AG04449 (cell line): ENCODE results near the gene CST9L.

Experiments used
- CTCF ChIA-PET: fragments of 350-600 bp; formaldehyde crosslinking; extraction: SDS; loops from one replicate; lab custom pipeline; 2021; ENCODE audit warnings: antibody characterized with exemption; lab: Yijun Ruan, JAX
- POLR2A ChIA-PET: fragments of 400-600, 350-600 bp; formaldehyde crosslinking; extraction: SDS; loops from one replicate; lab custom pipeline; 2020; ENCODE audit warnings: antibody characterized with exemption, inconsistent platforms; lab: Yijun Ruan, JAX
- DNase-seq: peaks from one replicate; pipeline ENCODE4 v3.0.0-alpha.2; 2010; ENCODE audit warnings: low read depth, low spot score
- H3K4me3 ChIP-seq: 2 replicates; pipeline ENCODE4 v1.5.1; 2011; ENCODE audit warnings: low read depth, mild to moderate bottlenecking, control low read depth, low read length
- TF ChIP-seq, protein P1 (sequence below): IDR thresholded peaks from one replicate; pipeline ENCODE4 v1.5.1; 2011; ENCODE audit warnings: mild to moderate bottlenecking, moderate library complexity, low read length, control low read depth, inconsistent platforms; ENCODE audit not compliant: insufficient read depth; ENCODE audit errors: missing control alignments

CST9L gene

DNA sequence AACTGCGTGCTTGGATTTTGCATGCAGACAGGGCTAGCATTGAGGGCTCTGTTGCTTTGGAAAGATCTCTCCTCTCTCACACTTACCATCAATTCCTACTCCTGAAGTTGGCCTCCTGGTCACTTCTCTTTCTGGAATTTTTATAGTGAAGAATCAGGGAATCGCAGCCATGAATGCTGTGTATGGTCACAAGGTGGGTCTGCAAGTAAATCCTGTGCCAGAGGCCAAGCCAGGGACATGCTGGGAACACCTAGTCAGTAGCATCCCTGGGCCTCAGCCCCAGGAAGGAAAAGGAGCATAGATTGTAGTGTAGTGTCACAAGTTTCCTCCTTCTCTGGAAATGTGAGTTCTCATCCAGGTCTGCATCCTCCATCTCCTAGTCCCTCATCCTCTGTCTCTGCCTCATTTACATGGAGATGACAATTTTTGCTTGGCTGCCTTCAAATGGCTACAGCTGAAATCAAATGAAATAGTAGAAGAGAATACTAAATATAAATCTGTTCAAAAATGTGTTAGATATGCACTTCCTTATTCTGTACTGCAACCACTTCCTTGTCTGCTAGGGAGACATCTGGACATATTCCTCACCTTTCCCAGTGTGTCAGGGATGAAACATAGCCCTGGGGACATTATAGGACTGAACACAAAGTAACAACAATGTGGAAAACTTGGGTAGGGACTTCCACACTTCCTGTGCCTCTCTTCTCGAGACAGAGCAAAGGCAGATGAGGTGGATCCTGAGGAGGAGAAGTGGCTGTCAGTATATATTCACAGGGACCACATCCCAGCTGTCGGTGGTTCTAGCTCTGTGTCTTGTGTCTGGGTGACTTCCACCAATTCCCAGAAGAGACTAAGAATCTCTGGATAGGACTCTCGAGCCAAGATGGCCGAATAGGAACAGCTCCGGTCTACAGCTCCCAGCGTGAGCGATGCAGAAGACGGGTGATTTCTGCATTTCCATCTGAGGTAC is 20.4 kb upstream of the CST9L start:
- CTCF ChIA-PET: no interaction called here

DNA sequence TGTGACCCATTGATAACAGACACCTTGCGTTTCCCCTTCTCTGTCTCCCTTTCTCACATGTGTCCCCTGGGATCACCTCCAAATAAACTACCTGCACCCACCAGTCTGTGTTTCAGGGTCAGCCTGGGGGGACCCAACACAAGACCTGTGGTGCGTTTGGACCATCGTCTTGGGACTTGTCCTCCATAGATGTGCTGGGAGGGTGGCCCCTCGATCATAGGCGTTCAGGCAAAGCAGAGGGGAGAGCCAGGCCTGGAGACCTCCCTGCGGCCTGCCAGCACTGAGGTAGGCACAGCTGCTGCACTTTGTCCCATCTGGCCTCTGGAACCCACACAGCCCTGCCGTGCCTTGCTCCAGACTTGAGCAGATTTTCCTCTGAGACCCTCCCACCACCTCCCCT is 19.3 kb upstream of the CST9L start:
- TF ChIP-seq, protein P1, sequence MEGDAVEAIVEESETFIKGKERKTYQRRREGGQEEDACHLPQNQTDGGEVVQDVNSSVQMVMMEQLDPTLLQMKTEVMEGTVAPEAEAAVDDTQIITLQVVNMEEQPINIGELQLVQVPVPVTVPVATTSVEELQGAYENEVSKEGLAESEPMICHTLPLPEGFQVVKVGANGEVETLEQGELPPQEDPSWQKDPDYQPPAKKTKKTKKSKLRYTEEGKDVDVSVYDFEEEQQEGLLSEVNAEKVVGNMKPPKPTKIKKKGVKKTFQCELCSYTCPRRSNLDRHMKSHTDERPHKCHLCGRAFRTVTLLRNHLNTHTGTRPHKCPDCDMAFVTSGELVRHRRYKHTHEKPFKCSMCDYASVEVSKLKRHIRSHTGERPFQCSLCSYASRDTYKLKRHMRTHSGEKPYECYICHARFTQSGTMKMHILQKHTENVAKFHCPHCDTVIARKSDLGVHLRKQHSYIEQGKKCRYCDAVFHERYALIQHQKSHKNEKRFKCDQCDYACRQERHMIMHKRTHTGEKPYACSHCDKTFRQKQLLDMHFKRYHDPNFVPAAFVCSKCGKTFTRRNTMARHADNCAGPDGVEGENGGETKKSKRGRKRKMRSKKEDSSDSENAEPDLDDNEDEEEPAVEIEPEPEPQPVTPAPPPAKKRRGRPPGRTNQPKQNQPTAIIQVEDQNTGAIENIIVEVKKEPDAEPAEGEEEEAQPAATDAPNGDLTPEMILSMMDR: no peak
- no peak overlapping the region for H3K4me3 ChIP-seq
- CTCF ChIA-PET: no interaction called here
- POLR2A ChIA-PET: no interaction called here
- no peak for DNase-seq

More for the DNA sequence above, 20.4 kb upstream of the CST9L start:
- no peak for DNase-seq
- TF ChIP-seq, protein P1: no peak
- no peak overlapping the region for H3K4me3 ChIP-seq
- POLR2A ChIA-PET: no interaction called here

DNA sequence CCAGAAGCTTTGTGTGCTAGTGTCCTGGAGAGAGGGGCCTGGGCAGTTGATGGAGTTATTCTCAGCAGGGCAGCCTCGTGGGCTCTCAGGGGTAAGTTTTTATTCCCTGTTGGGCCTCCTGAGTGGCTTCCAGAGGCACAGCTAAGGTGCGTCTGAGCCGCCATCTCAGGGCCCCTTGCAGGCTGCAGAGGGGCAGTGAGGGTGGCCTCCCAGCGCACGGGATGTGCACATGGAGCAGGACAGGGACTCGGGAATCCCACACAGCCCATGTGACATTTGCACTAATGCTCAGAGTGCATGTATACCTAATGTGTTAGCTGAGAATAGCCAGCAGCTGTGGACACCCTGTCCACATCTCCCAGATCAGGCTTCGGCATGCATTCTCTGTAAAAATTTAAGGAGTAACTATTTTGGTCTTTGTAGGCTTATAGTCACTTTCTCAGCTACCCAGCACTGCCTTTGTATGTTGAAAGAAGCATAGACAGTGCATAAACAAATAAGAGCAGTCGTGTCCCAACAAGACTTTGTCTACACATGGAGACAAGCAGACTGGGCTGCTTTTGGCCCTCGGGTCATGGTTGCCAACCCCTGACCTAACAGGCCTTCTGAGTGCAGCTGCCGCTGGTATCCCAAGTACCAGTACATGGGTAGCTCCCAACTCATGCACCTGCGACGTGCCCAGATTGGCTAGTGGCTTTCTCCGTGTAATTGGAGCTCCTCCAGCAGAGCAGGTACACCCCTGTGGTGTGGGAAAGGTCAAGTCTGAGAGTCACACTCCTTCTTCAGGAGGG is 18.6 kb upstream of the CST9L start:
- ChIA-PET CTCF (no interaction called here), POLR2A (no interaction called here)
- TF ChIP-seq, protein P1: no peak
- no peak for DNase-seq
- H3K4me3 ChIP-seq: no peak overlapping the region

DNA sequence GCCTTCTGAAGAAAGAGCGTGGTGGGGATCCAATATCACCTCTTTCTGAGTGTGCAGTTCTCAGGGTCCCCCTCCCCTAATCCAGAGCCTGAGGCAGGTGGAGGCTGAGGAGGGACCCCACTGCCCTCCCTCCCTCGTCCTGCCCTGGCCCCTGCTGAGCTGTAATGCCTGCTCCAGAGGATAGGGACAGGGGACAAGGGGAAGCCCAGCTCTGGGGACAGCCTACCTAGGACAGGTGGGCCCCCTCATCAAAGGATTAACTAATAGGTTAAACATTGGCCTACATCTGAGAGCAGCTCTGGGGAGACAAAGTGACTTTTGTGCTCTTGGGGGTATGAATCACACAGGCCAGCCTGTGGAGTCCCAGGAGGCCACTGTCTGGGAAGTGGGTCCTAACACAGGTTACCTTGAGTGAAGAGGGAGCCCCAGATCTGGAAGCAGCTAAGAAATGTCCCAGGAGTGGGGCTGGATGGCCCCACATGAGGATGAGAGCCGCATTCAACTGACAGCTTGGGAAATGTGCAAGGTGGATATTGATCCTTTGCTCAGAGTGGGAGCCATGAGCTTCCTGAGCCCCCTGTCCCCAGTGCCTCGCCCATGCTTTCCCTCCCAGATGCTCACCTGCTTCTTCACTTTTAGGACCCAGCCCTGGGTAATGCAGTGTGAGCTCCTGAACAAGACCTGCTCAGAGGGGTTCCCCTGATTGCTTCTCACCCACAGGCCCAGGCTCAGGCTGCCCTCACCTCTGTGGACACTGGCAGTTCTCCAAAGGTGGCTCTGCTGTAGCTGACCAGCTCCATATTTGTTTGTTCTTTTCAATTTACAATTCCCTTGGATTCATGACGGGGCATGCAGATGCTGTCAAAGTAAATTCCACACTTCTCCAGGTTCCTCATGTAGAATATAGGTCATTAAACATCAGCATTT is 17.8 kb upstream of the CST9L start:
- TF ChIP-seq, protein P1: no peak
- no peak for DNase-seq
- H3K4me3 ChIP-seq: no peak overlapping the region
- ChIA-PET CTCF (interaction anchor here (0.8 kb wide), 1 partner anchor 144 kb away, joined by 4 read pairs; no protein-coding TSS in a partner anchor), POLR2A (no interaction called here)

DNA sequence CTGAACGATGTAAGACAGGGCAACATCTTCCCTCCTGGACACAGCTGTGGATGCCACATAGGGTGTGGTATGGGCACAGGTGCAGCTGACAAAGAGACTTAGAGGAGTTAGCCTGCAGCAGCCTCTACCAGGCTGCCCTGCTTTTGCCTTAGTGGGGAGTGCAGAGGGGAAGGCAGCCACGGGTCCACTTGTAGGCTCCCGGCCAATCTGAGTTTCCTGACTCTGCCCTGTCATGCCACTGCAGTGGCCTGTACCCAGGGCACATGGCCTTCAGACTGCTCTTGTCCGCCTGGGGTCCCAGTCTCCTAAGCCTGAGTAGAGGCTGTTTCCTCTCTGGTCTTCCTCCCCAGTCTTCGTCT is 17.1 kb upstream of the CST9L start:
- TF ChIP-seq, protein P1: no peak
- no peak for DNase-seq
- ChIA-PET POLR2A (no interaction called here), CTCF (interaction anchor here (0.8 kb wide), 1 partner anchor 143 kb away, joined by 4 read pairs; no protein-coding TSS in a partner anchor)
- H3K4me3 ChIP-seq: no peak overlapping the region
